ENCODE measurements around the gene SLC22A4. TPM values are rescaled to one million over a fixed set of nuclear protein-coding genes. Genes with fewer than 3 reads are reported as not detected.
A peak's percentile ranks its signal among the peaks of the same experiment; 100 is the strongest.

SLC22A4 gene
- total RNA-seq, 4 donors from 2014 or later = 0.11 to 0.79 (median 0.38) TPM; not detected in 1

- TF ChIP-seq CTCF (IDR thresholded peaks at IDR 0.05) = peak; percentile 52 to 79 (median 72)
- TF ChIP-seq POLR2A (IDR thresholded peaks at IDR 0.05) = no peak
- 55 to 57% methylated on average over 33 to 34 of the region's 37 CpGs for WGBS, 2 donors
- H3K36me3 ChIP-seq = peaks cover 7 to 55% (median 8%) of the 10 kb centered on the region in 3 donors
- peaks cover 0 to 49% (median 14%) of the 10 kb centered on the region in 3 donors for H3K4me1 ChIP-seq
- H3K4me3 ChIP-seq = no peak overlapping the region
- H3K27me3 ChIP-seq = no peaks in the 10 kb centered on the region
- DNase-seq = no peak
- intact Hi-C loops (cut with DNase I) = no loop called here
- H3K9me3 ChIP-seq = no peaks in the 10 kb centered on the region
- peak overlapping the region in 2 of 4 donors; percentile 16 to 40 for H3K27ac ChIP-seq
Observed at GRCh38 chr5:132272311-132273210, 21.6 kb upstream of the SLC22A4 start.

DNA sequence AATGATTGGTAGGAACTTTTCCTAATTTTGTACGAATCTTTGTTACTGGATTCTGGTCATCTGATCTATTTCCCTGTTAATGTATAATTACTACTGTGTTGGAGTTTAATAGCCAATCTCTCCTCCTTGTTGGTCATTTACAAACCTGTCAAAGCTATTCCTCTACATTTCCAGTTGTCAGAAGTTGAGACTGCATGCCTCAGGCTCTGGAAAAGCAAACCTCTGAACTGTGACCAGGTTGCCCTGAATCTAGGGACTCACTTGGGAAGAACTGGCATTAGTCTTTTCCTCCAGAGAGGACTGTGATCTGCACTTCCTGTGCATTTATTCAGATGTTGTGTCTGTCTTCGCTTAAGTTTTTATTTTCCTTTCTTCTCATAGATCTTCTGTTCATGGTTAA is 20.6 kb upstream of the SLC22A4 start:
- TF ChIP-seq CTCF (IDR thresholded peaks at IDR 0.05) (no peak), POLR2A (IDR thresholded peaks at IDR 0.05) (no peak)
- intact Hi-C loops (cut with DNase I) = no loop called here
- 59 to 69% methylated on average over 2 of the region's 2 CpGs for WGBS, 2 donors
- no peaks in the 10 kb centered on the region for H3K27me3 ChIP-seq
- H3K9me3 ChIP-seq = no peaks in the 10 kb centered on the region
- no peak overlapping the region for H3K4me3 ChIP-seq
- peaks cover 7 to 44% (median 8%) of the 10 kb centered on the region in 3 donors for H3K36me3 ChIP-seq
- no peak for DNase-seq
- peaks cover 0 to 39% (median 14%) of the 10 kb centered on the region in 3 donors for H3K4me1 ChIP-seq
- H3K27ac ChIP-seq = no peak overlapping the region

DNA sequence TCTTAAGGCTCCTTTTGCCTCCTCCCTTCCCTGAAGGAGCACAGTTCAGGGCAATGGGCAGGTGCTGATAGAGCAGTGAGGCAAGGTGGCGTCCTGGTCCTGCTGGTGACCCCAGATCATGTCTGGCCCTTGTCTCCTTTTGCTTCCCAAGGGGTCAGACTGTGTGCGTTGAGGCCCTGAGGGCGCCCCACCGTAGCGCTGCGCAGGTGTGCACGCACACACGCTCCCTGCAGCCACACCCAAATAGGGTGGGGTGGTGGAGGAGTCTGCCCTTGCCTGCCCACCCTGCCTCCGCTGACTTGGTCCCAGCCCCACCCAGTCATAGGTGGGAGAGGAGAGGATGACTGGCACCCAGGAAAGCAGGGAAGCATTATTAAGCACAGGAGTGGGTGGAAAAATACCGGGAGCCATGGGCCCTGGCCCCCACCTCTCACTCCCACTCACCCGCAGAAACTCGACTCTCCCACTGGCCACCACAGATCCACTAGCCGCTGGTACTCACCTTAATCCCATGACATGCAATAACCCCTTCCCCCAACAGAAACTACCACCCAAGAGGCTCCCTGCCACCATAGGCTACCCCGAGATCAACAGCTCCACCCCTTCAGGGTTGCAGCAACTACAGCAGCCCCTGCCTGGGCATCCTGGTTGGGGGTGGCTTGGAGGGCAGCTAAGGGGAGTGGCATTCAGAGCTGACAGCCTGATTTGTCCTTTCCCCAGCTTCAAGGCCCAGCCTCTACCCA is 20.0 kb upstream of the SLC22A4 start:
- TF ChIP-seq CTCF (IDR thresholded peaks at IDR 0.05) = no peak
- TF ChIP-seq POLR2A (IDR thresholded peaks at IDR 0.05) = no peak
- no peak overlapping the region for H3K4me3 ChIP-seq
- intact Hi-C loops (cut with DNase I) = no loop called here
- WGBS, 2 donors = 47 to 60% methylated on average over 5 to 7 of the region's 14 CpGs
- no peak overlapping the region for H3K27ac ChIP-seq
- peaks cover 0 to 33% (median 14%) of the 10 kb centered on the region in 3 donors for H3K4me1 ChIP-seq
- H3K27me3 ChIP-seq = no peaks in the 10 kb centered on the region
- DNase-seq = no peak
- H3K36me3 ChIP-seq = peaks cover 7 to 38% (median 8%) of the 10 kb centered on the region in 3 donors
- no peaks in the 10 kb centered on the region for H3K9me3 ChIP-seq

GRCh38 chr5:132275367-132276220 is 18.6 kb upstream of the SLC22A4 start:
- WGBS, 2 donors = 74 to 82% methylated on average over 5 of the region's 5 CpGs
- peaks cover 7 to 25% (median 7%) of the 10 kb centered on the region in 3 donors for H3K36me3 ChIP-seq
- H3K27me3 ChIP-seq = no peaks in the 10 kb centered on the region
- DNase-seq = no peak
- H3K27ac ChIP-seq = no peak overlapping the region
- TF ChIP-seq POLR2A (IDR thresholded peaks at IDR 0.05) (no peak), CTCF (IDR thresholded peaks at IDR 0.05) (no peak)
- no peaks in the 10 kb centered on the region for H3K9me3 ChIP-seq
- intact Hi-C loops (cut with DNase I) = no loop called here
- peaks cover 0 to 22% (median 11%) of the 10 kb centered on the region in 3 donors for H3K4me1 ChIP-seq
- H3K4me3 ChIP-seq = no peak overlapping the region
